Body of pancreas (tissue), 4 donors: ENCODE results near the gene TNNC2. TPM values are rescaled to one million over a fixed set of nuclear protein-coding genes. Genes with fewer than 3 reads are reported as not detected.

Source experiments
- ATAC-seq: fragments of 150-250 bp; one replicate; pipeline ENCODE4 v1.9.1; 2016
- DNase-seq, 4 donors: peaks; one replicate each; pipeline ENCODE4 v3.0.0-alpha.2; 2019
- H3K27ac ChIP-seq, 4 donors: fragments of 200-600 bp; sonication (generic); 1 replicate in 3 of 4; 2 replicates in 1 of 4; pipeline versions ENCODE4 v1.5.1 to v1.6.1; 2016 to 2019; ENCODE audit warnings: mild to moderate bottlenecking in 1 of 4, mixed read lengths in 1 of 4, moderate library complexity in 1 of 4
- H3K27me3 ChIP-seq, 2 donors: fragments of 200-600 bp; sonication (generic); one replicate each; pipeline ENCODE4 v1.6.0; 2016; ENCODE audit warnings: mild to moderate bottlenecking in 1 of 2
- H3K36me3 ChIP-seq, 2 donors: fragments of 200-600 bp; sonication (generic); replicated peaks in 1 of 2; 2 replicates each; pipeline ENCODE4 v1.5.1; 2016; ENCODE audit warnings: low read depth in 2 of 2; ENCODE audit not compliant: insufficient read depth in 1 of 2
- H3K4me1 ChIP-seq: fragments of 200-600 bp; sonication (generic); one replicate; pipeline ENCODE4 v1.6.0; 2016
- H3K4me3 ChIP-seq, 2 donors: fragments of 200-600 bp; sonication (generic); 1 replicate in 1 of 2; 2 replicates in 1 of 2; pipeline ENCODE4 v1.5.1; 2016 to 2019
- H3K9me3 ChIP-seq, 3 donors: fragments of 200-600 bp; sonication (generic); 1 replicate in 2 of 3; 2 replicates in 1 of 3; pipeline ENCODE4 v1.5.1; 2016
- CTCF ChIP-seq, 7 experiments: fragments of 450-650 bp in 4 of 7; fragments of 200-600 bp in 3 of 7; sonication (generic) in 3 of 7; IDR thresholded peaks; one replicate each; pipeline ENCODE4 v1.5.1; 2016 to 2019; ENCODE audit warnings: antibody characterized with exemption in 7 of 7
- POLR2A ChIP-seq, 3 donors: fragments of 450-650 bp; IDR thresholded peaks; one replicate each; pipeline ENCODE4 v1.6.1; 2016; ENCODE audit warnings: antibody characterized with exemption in 3 of 3, mild to moderate bottlenecking in 2 of 3
- WGBS, 2 donors: methylation state at CpG; one replicate each; pipeline ENCODE4 v1.1.5; 2017; 5-methylcytosine and 5-hydroxymethylcytosine counted together
- intact Hi-C: fragments of 100-400 bp; cut with DNase I; formaldehyde crosslinking; loops from one replicate; pipeline ENCODE4 v1.15.1; 2023
- small RNA-seq: library from RNA; depleted of rRNA; stranded (forward); fragments of <200 nt; gene quantifications from one replicate; pipeline ENCODE3, GENCODE V24; 2016
- total RNA-seq, 2 donors: library from RNA; depleted of rRNA; stranded (reverse); fragments of >200 nt; gene quantifications; one replicate each; pipeline ENCODE4 v1.1.0, GENCODE V29; 2016

Gene TNNC2
- total RNA-seq, 2 donors from 2014 or later, result not detected

- intact Hi-C loops, result no loop called here
- Histone ChIP-seq H3K4me3 (no peak overlapping the region), H3K27me3 (no peaks in the 10 kb centered on the region), H3K9me3 (no peaks in the 10 kb centered on the region), H3K36me3 (no peaks in the 10 kb centered on the region), H3K4me1 (peaks cover 31% of the 10 kb centered on the region), H3K27ac (no peak overlapping the region)
- TF ChIP-seq POLR2A (IDR thresholded peaks at IDR 0.05), result no peak
- TF ChIP-seq CTCF (IDR thresholded peaks at IDR 0.05), result no peak
- ATAC-seq (no peak), DNase-seq (no peak)
- WGBS, 2 donors, result 80 to 88% methylated on average over 6 to 7 of the region's 7 CpGs
Measured at GRCh38 chr20:45776931-45777330, 50.2 kb downstream of the TNNC2 start.

- H3K4me3 ChIP-seq, result no peak overlapping the region
- no peaks in the 10 kb centered on the region for H3K9me3 ChIP-seq
- 84 to 90% methylated on average over 5 to 6 of the region's 6 CpGs for whole genome bisulfite sequencing, 2 donors
- no peaks in the 10 kb centered on the region for H3K27me3 ChIP-seq
- no peak overlapping the region for H3K27ac ChIP-seq
- TF ChIP-seq POLR2A (IDR thresholded peaks at IDR 0.05), result no peak
- intact Hi-C loops, result no loop called here
- H3K4me1 ChIP-seq, result peaks cover 30% of the 10 kb centered on the region
- ATAC-seq, result no peak
- no peak for DNase-seq
- H3K36me3 ChIP-seq, result no peaks in the 10 kb centered on the region
Measured at GRCh38 chr20:45775411-45775810, 51.7 kb downstream of the TNNC2 start.

- ATAC-seq (no peak), DNase-seq (no peak)
- no peak overlapping the region for H3K27ac ChIP-seq
- no peaks in the 10 kb centered on the region for H3K9me3 ChIP-seq
- no peaks in the 10 kb centered on the region for H3K36me3 ChIP-seq
- TF ChIP-seq CTCF (IDR thresholded peaks at IDR 0.05) (no peak), POLR2A (IDR thresholded peaks at IDR 0.05) (no peak)
- peaks cover 27% of the 10 kb centered on the region for H3K4me1 ChIP-seq
- intact Hi-C loops, result no loop called here
- H3K27me3 ChIP-seq, result no peaks in the 10 kb centered on the region
- no peak overlapping the region for H3K4me3 ChIP-seq
- 71 to 75% methylated on average over 2 of the region's 2 CpGs for WGBS, 2 donors
Measured at GRCh38 chr20:45774945-45775344, 52.2 kb downstream of the TNNC2 start.

Small RNA genes within 50 kb of the gene (small RNA-seq; reads per million reads assigned to genes)
- gene RNU6ATAC38P, result not detected

Other genes with a start within 250 kb of the TNNC2 start
- not detected for gene WFDC8, start 248.0 kb downstream of the TNNC2 start, total RNA-seq
- not detected for gene WFDC10A, start 197.6 kb downstream of the TNNC2 start, total RNA-seq
- gene WFDC9, start 196.0 kb downstream of the TNNC2 start, total RNA-seq, result not detected
- not detected for gene WFDC11, start 157.1 kb downstream of the TNNC2 start, total RNA-seq
- gene WFDC13, start 125.3 kb downstream of the TNNC2 start, total RNA-seq, result not detected
- not detected for gene WFDC10B, start 122.3 kb downstream of the TNNC2 start, total RNA-seq
- gene SPINT4, start 105.0 kb downstream of the TNNC2 start, total RNA-seq, result not detected
- gene WFDC3, start 35.4 kb downstream of the TNNC2 start, total RNA-seq, result not detected
- gene DNTTIP1, start 35.4 kb downstream of the TNNC2 start, total RNA-seq, result 10 to 100 TPM; 14.8 to 18.9 TPM
- gene UBE2C, start 14.7 kb downstream of the TNNC2 start, total RNA-seq, result not detected
- gene SNX21, start 6.5 kb upstream of the TNNC2 start, total RNA-seq, result 10 to 100 TPM; 42.8 to 46.5 TPM
- gene ACOT8, start 30.1 kb upstream of the TNNC2 start, total RNA-seq, result 10 to 100 TPM; 36.8 to 42.8 TPM
- gene ZSWIM3, start 30.3 kb upstream of the TNNC2 start, total RNA-seq, result 1 to 10 TPM; 1.6 to 2.1 TPM
- 1 to 10 TPM; 5.2 to 7.6 TPM for gene ZSWIM1, start 53.9 kb upstream of the TNNC2 start, total RNA-seq
- gene SPATA25, start 60.3 kb upstream of the TNNC2 start, total RNA-seq, result 1 to 10 TPM; 1.3 to 2.6 TPM
- gene NEURL2, start 63.9 kb upstream of the TNNC2 start, total RNA-seq, result 1 to 10 TPM; 3.3 to 5.2 TPM
- gene CTSA, start 64.0 kb upstream of the TNNC2 start, total RNA-seq, result 10 to 100 TPM; 41.0 to 43.8 TPM
- gene PLTP, start 84.8 kb upstream of the TNNC2 start, total RNA-seq, result 100 to 1,000 TPM; 109 to 198 TPM
- 10 to 100 TPM; 20.2 to 28.7 TPM for gene PCIF1, start 107.4 kb upstream of the TNNC2 start, total RNA-seq
- 10 to 100 TPM; 21.8 to 41.9 TPM for gene ZNF335, start 144.9 kb upstream of the TNNC2 start, total RNA-seq
- under 1 TPM in 1 of 2 donors, not detected in 1; 0.26 TPM for gene MMP9, start 181.6 kb upstream of the TNNC2 start, total RNA-seq
- not detected for gene SLC12A5, start 201.9 kb upstream of the TNNC2 start, total RNA-seq